ENCODE data around the gene GPC3.
A peak's percentile ranks its signal among the peaks of the same experiment; 100 is the strongest.
"Not testable (repeated sequence)": the region's sequence is repeated elsewhere in the genome, so short reads cannot be mapped to it uniquely, and the experiment has no call there.

The GPC3 gene

DNA sequence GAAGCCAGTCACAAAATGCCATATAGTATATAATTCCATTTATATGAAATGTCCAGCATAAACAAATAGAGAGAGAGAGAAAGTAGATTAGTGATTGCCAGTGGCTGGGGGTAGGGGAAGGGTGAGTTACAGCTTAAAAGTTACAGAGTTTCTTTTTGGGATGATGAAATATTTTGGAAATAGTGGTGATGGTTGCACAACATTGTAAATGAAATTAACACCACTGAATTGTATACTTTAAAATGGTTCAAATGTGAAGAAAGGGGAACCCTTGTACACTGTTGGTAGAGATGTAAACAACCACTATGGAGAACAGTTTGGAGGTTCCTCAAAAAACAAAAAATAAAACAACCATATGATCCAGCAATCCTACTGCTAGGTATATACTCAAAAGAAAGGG is 439.0 kb downstream of the GPC3 start:
- no peak for DNase-seq

DNA sequence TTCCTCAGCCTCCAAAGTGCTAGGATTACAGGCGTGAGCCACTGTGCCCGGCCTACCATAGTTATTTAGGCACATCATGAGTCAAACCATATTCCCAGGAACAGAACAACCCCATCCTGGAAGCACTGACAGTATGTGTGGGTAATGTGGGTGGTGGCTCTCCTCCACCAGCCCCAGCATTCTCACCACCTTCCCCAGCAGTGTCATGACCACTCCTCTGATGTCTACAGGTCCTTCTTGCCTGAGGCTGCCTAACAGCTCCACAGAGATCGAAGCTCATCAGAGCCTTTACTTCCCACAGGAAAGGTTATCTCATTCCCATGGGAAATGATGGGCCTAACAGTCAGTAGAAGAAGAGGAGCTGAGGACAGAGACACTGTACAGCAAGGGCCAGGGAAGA is 440.6 kb downstream of the GPC3 start:
- no peak for DNase-seq

DNA sequence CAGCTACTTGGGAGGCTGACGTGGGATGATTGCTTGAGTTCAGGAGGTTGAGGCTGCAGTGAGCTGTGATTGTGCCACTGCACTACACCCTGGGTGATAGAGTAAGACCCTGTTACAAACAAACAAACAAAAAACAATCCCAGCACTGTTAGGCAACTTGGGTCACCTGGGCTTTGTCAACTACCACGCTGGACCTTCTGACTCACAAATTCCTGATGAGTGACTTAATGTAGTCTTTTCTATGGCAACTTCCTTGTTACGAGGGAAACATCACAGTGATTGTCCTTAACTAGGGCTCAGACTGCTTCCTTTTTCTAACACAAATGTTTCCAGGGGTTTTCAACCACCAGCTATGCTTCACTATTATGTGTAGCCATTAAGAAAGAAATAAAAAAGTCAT is 441.3 kb downstream of the GPC3 start:
- peak; percentile 76 for DNase-seq

DNA sequence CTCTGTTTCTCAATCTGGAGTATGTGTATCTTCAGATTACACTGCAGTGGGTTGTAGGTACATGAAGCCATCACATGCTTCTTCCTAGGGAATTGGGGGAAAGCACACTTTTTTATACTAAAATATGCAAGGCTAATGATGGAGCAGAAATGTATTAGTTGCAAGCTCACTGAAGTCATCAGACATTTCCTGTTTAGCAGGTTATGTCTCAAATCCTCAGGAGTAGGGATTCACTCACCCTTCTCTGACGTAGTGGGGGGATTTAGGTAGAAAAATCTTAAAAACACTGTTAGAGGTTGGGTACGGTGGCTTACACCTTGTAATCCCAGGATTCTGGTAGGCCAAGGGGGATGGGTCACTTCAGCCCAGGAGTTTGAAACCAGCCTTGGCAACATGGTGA is 441.7 kb downstream of the GPC3 start:
- no peak for DNase-seq

DNA sequence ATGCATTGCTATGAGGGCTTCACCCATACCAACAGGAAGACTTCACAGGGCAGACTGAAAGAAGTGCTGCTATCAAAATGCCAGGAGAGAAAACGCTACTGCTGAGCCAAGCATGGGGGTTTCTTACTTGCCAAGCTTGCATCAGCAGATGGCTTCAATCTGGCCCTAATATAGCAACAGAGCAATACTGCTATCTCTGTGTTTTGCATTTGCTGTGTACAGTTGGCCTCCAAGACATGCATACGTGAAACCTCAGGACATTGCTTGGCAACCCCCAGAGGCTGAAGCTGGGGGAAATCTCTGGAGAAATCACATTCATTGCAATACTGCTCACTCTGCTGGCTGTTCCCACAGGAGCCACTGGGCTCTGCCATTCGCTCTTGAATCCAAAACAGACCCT is 442.9 kb downstream of the GPC3 start:
- DNase-seq, result peak; percentile 54

DNA sequence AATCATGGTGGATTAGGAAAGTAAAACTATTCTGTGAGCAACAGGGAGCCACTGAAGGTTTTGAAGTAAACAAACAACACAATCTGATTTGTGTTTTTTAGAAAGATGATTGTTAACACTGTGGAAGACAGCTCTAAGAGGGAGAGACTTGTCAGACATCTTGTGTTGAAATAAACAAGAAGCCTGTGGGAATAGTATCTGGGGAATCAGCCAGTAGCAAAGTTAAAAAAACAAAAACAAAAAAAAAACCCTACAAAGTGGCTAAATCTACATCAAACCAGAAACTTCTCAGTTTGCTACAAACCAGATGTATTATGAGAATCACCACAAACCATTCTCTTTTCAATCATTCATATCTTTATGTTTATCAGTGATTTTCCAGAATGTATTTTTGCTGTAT is 444.4 kb downstream of the GPC3 start:
- DNase-seq, result no peak

DNA sequence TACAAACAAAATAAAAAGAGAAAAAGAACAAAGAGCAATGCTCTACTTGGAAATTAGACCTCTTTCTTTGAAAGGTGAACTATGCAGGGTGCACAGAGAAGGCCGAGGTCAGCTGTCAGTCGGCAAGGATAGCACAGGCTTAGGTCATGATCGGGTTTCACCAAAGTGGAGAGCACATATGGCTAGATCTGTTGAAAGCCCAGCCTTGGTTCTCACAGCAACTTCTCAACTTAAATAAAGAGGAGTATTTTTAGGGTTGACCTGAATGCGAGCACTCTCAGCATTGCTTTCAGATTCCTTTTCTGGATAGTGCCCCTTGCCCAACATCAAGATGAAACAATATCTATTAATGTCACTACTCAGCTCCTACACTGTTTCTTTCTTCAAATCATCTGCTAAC is 447.2 kb downstream of the GPC3 start:
- DNase-seq, result no peak

DNA sequence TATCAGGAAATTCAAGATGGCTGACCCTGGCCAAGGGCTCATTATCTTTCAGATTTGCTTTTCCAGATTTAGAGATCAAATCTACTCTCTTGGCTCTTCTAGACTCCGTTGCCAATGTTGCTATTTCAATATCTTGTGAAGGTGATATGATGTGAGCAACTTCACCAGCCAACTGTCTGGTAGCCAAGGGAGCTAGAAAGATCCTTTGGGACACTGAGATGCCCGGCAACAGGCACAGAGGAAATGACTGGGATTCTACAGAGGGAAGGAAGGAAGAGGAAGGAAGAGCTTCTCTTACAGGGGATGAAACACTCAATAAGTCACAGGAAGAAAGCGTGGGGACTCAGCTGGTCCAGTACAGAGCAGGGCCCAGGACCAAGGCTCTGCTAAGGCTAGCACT is 448.3 kb downstream of the GPC3 start:
- no peak for DNase-seq

DNA sequence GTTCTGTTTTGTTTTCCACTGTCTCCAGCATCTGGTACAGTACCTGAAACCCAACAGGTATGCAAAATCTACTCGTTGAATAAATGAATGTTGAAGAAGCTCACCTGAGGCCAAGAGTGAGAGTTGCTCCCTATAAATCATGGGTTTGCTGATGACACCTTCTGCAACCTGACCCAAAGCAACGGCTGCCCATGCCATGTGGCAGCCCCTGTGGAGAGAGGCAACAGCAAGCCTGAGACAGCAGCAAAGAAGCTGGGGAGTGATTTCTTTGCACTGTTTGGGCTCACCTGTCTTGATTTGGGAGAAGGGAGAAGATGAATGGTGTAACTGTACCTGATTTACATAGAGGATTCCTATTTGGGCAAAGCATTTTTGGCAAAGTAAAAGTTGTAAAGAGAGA is 450.3 kb downstream of the GPC3 start:
- no peak for DNase-seq

DNA sequence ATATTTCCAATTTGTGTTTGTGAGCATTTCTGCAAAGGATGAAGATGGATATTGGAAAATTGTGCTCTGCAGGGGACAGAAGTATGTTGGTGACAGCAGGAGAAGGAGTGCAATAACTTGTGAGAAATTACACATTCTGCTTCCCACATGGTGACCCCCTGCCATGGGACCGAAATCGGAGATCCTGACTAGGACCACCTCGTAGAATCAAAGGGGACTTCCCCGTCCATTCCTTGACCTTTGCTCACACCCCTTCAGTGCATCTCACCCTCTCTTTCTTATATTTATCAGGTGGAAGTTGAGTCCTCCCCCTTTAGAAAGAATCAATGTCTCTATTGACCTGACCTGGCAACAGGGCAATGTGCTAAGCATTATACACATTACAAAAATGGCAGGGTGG is 451.2 kb downstream of the GPC3 start:
- no peak for DNase-seq

DNA sequence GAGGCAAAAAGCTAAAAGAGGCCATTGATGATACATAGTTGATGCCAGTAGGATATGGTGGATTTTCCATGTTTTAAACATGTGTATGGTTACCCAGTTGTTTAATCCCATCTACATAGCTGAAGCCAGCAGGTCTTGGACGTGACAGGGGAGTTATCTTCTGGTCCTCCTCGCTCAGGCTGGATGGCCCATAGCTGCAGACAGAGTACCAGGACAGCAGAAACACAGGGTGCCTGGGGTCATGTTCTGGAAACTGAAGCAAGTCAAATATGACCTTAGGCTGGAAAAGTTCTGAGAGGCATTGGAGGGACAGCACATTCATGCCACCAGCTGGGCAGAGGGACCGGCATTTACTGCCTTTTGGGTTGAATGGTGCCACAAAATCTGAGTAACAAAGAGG is 452.1 kb downstream of the GPC3 start:
- no peak for DNase-seq

DNA sequence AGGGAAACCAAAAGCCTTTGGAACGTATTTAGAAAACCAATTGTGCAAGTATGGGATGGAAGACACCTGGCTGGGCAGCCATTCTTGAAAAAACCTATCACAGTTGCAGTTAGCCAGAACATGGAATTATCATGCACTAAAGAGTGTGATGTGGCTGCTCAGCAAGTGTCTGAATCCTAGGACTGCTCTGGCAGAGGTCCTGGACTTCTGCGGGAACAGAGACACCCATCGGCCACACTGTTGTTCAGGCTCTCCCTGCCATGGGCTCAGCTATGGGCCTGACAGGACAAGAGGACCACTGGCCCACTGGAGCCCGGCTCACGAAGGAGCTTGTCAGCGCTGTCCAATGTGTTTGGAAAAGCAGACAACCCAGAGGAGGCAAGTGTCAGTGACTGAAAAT is 454.4 kb downstream of the GPC3 start:
- DNase-seq, result no peak

DNA sequence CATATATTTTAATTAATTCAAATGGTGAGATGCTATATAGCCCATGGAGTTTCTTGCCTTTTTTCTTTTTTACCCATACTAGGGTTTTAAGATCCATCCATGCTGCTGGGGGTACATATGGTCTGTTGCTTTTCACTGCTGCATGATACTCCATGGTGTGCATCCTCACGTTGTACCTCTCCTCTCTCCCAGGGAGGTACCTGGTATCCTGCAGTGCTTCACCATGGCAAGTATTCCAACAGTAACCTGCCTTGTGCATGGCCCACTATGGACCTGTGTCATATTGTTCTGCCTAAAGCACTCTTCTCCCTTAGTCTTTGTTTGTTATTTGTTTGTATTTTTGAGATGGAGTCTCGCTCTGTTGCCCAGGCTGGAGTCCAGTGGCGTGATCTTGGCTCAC is 455.8 kb downstream of the GPC3 start:
- no peak for DNase-seq

DNA sequence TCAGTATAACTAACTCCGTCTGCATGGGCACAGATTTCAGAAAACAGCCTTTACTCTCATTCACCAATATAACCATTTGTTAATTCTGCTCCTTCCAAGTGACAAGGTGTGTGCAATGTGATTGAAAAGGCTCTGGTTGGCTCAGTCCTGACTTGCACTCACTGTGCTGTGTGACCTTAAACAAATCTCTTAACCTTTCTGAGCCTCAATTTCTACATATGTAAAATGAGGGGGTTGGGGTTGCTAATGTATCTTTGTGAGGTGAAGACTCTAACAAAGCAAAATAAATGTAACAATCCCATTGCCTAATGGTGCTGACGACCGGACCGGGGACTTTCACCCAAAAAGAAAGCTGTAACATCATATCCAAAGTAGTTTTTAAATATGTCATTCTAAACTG is 457.6 kb downstream of the GPC3 start:
- no peak for DNase-seq

DNA sequence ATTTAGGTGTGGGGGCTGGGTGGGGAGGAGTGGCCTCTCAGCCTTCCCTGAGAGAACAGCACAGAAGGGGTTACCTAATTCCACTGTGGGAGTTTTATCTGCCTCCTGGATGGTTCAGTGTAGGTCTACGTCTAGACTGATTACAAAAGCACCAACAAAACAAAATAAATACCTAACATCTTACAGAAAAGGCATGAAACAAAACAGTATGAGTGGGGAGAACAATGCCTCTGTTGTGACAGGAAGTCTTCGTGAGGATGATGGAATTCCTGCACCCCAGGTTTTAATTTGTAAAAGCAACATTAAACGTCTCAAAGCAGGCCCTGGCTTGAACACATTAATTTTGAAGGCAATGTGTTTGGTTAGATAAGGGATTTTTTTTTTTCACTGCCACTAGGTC is 458.0 kb downstream of the GPC3 start:
- DNase-seq, result no peak

DNA sequence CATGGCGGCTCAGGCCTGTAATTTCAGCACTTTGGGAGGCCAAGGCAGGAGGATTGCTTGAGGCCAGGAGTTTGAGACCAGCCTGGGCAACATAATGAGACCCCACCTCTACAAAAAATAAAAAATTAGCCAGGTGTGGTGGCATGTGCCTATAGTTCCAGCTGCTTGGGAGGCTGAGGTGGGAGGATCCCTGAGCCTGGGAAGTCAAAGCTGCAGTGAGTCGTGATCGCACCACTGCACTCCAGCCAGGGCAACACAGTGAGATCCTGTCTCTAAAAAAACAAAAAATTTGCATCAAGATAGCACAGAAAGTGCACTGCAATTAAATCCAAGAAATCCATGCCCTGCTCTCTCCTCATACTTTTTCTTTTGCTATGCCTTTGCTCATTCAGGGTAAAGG is 458.6 kb downstream of the GPC3 start:
- not testable (repeated sequence) for DNase-seq

DNA sequence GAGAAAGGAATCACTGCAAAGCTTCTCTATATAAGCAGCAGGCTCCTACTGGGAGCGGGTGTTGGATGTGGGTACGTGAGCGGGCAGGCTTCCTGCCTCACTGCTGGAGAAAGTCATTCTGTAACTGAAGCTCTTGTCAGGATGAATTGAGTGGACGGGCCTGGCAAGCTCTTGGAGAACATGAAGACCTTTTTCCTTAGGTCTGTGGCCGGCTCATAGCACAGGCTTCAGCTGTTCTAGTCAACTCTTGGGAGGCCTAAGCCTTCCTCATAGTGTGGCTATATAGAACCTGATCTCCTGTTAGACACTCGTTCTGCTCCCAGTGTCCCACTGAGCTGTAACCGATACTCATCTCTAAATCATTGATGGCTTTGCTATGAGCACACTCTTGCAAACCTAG is 461.9 kb downstream of the GPC3 start:
- DNase-seq, result no peak

DNA sequence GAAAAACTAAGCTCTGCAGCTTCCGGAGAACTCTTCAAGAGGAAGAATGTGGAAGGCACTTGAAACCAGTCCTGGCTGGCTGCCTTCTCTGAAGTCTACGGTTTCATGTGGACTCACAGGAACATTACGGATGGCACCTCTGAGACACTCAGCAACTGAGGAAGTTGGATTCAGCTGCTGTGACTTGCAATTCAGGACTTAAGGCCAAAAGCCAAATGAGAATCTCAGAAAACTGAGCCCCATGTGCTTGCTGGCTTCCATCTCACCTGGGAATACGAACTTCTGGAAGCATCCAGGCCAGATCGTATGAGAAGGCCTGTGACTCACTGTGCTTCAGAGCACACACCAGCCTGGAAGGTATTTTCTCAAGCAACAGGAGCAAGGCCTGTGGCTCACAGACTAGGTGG is 462.3 kb downstream of the GPC3 start:
- no peak for DNase-seq

DNA sequence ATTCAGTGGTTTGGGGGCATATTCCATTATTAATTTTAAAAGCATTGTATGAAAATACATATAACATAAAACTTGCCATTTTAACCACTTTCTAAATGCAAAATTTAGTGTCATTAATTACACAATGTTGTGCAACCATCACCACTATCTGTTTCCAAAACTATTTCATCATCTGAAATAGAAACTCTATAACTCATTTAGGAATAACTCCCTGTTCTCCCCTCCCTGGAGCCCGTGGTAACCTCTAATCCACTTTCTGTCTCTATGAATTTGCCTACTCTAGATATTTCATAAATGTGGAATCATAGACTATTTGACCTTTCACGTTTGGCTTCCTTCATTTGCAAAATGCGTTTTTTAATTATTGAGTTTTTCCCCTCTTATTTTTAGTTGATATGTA is 468.7 kb downstream of the GPC3 start:
- DNase-seq, result no peak

DNA sequence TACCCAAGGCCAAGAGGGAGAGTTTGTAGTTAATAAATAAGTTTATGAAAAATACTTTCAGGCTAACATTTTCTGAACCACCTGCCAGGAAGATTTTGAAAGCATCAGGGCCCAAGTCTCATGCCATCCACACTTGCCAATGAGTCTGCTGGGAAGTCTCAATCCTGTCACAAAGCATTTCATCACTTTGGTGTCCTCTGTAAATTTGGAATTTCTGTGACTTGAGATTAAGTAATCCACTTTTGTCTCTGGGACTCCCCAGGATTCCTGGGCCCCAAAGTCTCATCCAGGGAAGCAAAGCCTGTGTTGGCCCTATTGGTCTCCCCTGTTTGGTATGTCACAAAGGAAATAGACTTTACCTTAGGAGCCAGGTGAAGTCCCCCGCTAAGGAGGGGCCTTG is 470.9 kb downstream of the GPC3 start:
- no peak for DNase-seq

DNA sequence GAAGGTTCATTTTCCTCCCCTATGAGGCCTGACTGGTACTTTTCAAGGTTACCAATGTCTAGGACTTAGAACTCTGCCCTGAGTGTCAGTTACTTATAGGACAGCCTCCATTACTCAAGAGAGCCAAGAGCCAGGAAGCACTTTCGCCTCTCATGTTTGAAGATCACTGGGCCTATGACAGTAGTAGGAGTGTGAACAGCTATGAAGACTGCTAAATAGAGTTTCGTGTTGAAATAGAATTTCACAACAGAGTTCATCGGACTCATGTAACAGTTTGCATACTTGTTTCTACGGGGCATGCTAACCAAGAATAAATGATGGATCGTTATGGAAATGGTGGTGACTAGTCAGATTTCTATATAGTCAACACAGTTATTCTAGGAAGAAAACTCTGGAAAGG is 472.3 kb downstream of the GPC3 start:
- no peak for DNase-seq

DNA sequence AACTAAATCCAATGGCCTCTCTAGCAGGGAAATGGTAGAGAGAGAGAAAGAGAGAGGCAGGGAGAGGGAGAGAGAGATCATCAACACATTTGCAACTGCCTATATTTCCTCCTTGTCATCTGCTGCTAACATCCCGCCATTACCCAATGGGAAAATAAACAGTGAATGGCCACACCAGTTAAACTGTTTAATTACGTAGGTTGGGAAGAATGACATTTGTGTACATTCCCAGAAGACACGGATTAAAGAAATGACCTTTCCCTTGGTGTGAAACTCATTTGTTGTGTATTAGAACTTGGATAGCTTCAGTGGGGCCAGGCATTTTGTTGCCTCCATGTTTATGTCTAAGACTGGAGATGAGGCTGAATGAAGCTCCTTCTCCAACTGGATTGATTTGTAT is 474.4 kb downstream of the GPC3 start:
- no peak for DNase-seq

DNA sequence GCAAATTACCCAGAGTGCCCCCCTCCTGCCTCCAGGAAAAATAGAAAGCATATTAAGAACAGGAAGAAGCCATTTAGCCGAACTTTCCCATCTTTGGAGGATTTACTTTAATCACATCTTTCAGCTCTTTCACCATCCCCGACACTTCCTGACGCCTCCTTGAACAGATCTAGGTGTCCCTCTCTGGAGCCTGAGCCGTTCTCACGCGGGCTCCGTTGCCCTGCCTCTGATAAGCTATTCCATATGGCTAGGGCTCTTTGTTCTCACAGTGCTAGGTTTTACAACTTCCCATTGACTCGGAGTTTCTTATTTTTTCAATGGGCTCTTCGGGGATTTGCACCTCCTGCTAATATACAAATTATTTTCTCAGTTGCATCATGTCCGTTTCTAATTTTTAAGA is 488.0 kb downstream of the GPC3 start:
- DNase-seq, result no peak

DNA sequence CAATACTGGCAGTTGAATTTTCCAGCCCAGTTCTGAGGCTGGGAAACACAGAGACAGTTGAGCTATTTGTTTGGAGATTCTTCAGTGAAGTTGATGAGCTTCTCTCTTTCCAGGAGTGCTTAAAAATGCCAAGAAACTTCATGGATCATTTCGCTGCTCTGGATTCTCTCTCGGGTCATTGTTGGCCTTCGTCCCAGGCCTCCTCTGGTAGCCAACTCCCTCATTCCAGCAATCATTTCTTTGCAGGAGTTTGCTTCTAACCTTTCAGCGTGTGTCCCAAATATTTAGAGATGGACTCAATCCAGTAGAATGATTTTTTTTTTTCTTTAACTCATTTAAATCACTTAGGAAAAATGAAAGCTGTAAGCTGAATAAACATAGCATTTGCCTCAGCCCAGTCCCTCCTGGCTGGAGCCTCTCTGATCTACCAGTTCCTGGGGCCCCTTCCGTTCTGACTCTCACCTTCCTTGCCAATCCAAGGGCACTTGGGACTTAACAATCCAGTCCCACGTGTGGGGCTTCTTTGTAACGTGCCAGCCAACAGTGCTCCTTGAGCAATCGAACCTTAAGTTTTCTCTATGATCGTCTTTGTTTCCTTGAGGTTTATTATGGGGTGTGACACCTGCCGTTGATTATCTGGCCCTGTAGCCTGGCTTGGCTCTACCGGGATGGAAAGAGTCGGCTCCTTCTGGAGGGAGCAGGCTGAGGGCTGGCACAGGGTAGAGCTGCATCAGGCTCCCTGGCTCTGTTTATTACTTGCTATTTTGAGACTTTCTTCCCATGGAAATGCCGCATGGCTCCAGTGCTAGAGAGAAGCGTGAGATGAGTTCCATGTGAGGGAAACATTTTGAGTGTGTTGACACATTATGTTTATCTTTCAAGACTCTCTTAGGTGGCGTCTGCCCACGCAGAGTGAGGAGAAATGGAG is 489.7 kb downstream of the GPC3 start:
- peak; percentile 79 for DNase-seq

DNA sequence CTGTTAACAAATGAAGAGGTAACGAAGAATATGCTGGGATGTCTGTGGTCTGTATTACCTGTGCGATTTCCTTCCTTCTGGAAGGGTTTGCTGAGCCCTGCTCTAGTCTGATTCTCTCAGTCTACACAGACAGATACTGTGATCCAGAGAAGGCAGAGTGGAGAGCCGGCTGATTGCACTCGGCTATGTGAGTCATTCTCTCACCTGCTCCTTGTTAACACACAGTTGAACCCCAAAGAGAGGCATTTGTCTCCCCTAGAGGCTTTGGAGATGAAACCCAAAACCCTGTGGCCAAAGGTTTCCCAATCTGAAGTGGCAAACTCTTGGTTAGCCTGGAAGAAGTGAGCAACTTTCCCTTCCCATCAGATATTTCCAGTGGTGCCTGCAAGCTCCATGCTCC is 492.0 kb downstream of the GPC3 start:
- no peak for DNase-seq

Data from fibroblast of skin of back (primary cell).